EL (cell line): Measurements from ENCODE around the gene E2F4.

Source experiments
- DNase-seq: peaks from one replicate; pipeline ENCODE4 v3.0.0-alpha.2; 2016

The E2F4 gene

DNA sequence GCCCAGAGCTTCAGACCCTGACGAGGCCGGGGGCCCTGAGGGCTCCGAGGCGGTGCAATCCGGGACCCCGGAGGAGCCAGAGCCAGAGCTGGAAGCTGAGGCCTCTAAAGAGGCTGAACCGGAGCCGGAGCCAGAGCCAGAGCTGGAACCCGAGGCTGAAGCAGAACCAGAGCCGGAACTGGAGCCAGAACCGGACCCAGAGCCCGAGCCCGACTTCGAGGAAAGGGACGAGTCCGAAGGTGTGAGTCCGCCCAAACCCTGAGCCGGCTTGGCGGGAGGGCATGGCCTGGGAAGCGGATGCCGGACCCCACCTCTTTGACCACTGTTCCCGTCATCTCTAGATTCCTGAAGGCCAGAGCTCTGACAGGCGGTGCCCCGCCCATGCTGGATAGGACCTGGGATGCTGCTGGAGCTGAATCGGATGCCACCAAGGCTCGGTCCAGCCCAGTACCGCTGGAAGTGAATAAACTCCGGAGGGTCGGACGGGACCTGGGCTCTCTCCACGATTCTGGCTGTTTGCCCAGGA lies 17.2 kb upstream of the E2F4 start:
- no peak for DNase-seq

DNA sequence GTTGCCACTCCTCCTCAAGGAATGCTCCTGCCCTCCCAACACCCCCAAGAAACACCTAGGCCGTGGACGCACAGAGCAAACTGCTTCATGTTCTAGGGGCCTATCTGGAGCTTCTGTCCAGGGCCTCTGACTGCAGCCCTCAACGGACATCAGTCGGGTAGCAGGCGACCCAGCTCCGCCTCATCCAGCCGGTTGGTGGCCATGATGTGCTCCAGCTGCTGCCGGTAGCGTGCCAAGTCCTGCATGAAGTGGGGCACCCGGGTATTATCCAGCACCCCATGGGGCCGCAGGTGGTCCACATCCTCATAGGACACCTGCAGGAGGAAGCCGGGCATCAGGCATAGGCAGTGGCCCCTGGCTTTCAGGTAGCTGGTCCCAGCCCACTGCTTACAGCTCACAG lies 15.3 kb upstream of the E2F4 start:
- DNase-seq, result no peak

DNA sequence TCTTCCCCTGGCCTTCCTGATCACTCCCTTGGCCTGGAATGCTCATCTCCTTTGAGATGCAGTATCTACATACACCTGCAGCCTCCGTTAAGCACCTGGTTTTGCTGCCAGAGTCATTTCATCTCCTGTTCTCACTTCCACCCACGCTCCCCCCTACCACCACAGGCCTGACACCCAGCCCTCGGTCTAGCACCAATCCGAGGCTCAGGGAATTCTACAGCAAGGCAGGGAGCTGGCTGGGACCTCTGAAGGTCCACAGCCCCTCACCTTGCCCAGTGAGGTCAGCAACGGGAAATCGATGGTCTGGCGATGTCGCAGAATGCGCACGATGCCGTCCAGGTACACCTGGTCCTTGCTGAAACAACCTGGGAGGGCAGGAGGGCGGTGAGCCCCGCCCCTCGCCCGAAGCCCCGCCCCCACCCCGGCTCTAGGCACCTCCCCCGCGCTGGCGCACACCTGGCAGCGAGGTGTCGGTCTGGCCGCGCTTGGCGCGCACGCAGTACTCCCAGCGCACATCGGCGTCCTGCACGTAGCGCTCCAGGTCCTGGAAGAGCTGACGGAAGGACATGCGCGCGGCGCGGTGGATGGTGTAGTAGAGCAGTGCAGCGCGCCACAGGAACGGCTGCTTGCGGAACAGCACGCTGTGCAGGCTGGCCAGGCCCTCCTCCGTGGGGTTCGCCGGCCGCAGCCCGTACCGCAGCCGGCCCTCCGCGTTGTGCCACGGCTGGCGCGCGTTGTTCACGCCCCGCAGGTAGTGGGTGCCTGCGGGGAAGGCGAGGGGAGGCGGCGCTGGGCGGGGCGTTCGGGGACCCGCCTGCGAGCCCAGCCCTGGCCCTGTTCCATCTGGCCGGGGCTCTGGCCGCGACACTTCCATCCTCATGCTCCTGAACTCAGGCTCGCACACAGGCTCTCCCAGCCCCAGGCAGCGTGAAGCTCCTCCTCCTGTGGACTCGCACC lies 13.9 kb upstream of the E2F4 start:
- peak; percentile 46 for DNase-seq

DNA sequence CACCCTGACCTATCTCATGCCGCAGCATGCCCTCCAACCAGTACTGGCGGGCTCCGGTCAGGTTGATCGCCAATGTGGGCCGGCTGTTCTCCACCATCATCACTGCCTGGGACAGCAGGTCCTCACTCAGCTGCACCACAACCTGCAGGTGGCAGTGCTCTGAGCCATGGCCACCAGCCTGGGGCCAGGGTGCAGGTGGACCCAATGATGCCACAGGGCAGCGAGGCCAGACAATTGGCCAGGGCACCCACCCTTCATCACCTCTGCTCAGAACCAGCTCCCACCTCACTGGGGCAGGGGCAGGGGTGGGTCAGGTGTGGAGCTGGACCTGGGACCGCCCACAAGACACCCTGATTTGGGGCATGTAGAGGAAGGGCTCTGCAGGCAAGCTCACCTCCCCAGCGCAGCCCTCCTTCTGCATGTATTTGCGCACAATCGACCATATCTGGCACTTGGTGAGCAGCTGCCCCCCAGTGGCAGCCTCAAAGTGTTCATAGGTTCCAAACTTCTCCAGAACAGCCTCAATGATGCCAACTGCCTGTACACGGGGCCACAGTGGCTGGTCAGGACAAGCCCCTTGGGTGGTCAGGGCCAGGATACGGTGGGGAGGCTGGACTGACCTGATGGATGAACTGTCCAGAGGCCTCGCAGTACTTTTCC lies 12.4 kb upstream of the E2F4 start:
- no peak for DNase-seq

DNA sequence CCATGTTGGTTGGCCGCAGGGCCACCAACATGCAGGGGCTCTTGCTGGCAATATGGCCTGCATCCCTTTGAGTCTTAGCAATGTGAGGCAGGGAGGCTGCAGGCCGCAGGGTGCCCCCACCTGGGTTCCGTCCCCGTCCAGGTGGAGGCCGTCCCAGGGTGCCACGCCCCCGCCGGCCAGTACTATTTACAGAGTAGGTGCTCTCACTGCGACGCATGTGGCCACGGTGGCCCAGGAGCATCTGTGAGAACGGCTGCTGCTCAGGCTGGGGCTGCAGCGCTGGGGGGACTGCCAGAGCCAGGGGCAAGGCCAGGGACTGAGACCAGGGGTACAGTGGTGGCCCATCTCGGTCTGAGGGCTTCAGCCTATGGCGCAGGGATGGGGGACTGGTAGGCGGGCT lies 11.8 kb upstream of the E2F4 start:
- no peak for DNase-seq

DNA sequence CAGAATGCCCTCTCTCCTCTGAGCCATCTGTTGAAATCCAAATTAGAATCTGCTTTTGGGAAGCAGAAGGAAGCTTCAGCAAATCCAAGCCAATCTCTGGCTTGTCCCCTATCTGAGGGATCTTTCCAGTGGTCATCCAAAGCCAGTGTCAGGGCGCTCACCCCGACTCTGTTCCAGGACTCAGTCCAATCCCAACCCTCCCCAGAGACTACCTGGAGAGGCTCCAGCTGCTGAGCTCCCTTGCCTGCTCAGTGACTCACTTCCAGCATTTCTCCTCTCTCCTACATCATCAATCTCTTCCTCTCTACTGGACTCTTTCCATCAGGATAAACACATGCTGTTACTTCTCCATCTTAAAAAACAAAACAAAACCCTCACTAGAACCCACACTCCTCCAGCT lies 10.6 kb upstream of the E2F4 start:
- DNase-seq, result peak; percentile 76

DNA sequence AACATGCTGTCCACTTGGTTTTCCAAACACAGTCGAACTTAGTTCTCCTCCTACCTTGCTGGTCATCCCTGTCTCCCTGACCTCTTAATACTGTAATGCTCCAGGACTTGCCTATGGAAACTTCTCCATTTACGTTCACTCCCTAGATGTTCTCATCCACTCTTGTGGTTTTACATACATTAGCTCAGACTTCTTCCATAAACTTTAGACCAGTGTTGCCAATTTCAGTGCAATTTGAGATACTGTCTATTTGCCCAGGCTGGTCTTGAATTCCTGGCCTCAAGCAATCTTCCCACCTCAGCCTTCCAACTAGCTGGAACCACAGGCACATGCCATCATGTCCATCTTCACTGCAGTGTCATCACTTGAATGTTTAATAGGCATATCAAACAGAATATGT lies 9.7 kb upstream of the E2F4 start:
- DNase-seq, result no peak

DNA sequence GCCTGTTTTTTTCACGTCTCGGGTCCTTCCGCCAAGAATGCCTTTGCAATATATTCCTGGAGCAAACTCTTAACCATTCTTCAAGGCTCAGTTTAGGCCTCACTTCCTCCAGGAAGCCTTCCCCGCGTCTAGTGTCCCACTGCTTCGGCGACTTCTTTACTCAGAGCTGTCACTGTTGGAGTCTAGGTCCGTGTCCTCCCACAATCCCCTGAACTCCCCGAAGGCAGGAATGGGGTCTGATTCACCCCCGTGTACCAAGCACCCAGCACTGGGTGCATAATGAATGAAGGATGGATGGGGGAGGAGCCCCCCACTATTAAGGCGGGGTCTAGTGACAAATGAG lies 8.7 kb upstream of the E2F4 start:
- DNase-seq, result no peak

DNA sequence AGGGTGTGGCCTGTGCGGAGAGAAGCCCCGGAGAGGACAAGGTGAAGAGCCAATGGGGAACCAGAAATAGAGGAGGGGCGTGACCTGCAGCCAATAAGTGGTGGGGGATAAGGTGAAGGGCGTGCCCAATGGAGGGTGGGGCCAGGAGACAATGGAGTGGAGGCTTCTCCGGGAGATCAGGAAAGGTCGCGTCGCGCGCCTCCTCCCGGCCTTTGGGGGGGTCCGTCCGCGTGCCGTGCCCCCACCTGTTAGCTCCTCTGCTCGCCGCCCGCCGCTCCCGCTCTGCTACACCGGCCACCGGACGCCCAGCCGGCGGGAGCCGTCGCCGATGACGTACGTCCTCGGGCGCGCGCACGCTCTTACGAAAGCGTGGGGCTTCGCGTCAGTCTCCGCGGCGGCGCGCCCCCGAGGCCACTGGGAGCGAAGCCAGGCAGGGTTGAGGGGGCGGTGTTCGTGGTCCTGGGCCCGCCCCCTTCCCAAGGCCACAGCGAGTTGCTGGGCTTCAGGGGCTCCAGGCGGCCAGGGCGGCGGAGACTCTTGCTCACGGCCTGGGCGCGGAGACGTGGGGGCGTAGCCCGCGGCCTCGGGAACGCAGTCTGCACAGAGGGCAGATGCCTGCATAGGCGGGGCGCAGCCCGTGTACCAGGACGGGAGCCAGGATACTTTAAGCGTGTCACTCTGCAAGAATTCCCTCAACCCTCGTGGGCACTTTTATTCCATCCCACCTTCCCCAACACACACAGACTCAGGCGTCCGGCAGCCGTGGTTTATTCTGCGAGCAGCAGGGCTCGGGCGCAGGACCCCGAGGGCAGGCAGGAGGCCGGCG lies 8.1 kb upstream of the E2F4 start, which contains the start of gene MATCAP1:
MATCAP1 (minus strand) TSS at position 337 of the 826 bp plus-strand sequence. CDS start 3,353 bp downstream, outside the sequence.
- DNase-seq, result peak; percentile 99

DNA sequence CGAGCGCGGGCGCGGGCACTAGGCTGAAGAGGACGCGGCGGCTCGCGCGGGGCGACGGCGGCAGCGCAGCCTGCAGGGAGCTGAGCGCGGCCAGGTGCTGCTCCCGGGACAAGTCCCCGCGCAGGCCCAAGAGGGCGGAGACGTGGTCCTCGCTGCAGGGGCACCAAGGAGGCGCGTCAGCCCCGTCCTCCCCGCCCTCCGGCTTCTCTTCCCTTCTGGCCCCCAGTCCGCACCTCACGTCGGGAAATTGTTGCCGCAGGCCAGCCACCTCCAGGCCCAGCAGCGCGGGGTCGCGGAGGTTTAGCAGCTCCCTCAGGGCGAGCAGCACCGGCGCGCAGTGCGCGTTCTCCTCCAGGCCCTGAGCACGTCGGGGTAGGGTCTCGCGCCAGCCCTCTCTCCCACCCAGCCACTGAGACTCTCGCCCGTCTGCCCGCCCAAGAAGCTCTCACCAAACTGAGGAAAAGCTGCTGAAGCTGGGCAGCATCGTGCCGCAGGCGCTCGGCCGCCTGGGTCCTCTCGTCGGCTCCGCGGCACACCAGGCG lies 7.4 kb upstream of the E2F4 start:
- no peak for DNase-seq

DNA sequence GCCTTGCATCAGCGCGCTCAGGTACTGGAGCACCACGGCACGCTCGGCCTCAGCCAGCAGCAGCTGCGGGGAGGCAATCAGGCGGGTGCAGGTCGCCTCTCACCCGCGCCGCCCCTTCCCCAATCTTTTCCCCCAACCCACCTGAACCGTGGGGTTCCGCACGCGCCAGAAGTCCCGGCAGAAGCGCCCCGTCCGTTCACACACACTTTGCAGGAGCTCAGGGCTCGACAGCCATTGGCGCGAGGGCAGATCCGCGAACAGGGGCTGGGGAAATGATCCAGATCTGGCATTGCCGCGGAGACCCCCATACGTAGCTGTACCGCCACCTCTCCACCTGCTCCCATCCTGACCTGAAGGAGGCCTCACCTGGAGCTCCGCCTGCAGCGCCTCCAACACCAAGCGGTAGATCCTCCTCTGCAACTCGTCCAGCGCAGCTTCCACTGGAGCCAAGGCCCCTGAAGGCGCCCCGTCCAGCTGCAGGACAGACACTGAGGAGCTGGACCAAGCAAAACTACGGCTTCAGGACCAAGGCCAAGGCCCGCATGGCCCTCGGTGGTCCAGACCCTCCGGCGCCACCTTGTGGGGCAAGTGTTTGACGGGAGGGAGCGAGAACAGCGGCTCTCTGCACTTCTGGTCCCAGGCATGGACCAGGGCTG lies 6.8 kb upstream of the E2F4 start:
- DNase-seq, result peak; percentile 93

DNA sequence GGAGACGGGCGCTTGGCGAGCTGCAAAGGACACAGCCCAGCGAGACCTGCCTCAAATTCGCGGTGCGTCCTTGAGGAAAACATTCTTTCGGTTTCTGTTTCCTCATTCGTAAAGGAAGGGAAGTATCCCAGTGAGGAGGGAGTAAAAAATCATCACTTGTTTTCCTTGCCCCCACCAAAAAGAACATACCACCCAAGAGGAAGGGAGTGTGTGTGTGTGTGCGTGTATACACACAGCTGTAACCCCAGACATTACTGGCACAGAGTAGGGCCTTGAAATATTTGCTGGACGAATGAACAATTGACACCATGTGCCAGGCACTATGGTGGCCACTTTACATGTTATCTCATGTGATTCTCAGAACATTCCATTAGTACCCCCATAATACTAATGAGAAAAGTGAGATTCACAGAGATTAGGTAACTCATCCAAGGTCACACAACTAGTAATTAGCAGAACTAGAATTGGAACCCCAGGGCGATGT lies 6.3 kb upstream of the E2F4 start:
- DNase-seq, result no peak

DNA sequence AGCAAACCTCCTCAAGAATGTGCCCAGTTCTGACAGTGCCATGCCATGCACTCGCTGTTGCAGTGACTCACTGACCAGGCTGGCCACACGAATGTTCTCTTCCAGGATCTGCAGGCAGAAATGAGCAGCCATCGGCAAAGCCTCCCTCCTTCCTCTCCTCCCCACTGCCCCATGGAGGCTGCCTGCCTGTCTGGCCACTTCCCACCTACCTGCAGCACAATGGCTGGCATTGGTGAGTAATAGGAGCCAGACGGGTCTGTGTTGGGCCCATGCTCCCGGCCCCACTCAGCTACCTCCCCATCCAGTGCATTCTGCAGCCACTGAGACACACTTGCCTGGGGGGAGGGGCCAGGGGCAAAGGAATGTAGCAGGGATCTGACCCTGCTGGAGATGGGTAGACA lies 5.4 kb upstream of the E2F4 start:
- peak; percentile 72 for DNase-seq

DNA sequence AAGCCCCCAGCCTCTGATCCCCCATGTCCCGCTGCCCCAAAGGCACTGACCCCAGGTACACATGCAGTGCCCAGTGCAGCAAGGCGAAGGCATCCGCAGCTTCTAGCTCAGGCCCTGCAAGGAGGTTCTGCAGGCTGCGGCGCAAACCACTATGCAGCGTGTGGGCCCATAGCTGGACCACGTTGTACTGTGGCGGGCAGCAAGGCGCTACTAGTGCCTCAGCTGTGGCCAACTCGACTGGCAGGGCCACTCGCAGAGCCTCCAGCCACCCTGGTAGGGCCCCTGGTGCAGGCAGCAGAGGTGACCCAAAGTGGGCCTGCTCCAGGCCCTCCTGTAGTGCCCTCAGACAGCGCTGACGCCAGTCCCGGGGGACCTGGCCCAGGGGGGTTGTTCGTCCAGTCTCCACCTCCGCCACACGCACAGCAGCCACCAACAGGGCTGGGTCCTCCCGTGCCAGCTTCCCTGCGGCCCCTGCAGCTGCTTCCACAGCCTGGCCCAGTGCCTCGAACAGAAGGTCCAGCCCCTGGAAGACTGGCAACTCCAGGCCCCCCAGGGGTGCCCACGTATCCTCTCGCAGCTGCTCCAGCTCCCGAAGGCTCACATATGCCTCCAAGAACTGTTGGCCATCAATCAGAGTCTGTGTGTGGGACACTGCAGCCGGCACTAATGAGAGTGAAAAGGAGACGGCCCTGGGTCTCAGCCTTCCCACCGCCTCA lies 4.6 kb upstream of the E2F4 start:
- no peak for DNase-seq

DNA sequence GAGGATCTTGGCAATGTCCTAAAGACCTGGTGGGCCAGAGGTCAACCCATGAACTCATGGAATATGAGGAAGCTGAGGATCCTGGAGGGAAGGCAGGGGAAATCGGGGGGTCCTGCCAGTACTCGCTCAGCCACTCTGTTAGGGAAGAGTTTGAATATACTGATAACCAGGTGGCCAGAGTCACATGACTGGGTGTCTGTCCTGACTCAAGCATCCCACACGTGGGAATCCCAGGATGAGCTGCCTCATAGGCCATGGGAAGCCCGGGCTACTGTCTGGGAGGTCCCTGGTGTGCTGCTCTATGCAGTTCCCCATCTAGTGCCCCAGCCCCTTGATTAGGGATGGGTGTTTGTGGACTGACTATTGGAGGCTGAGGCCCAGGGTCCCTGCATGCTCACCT lies 3.6 kb upstream of the E2F4 start:
- no peak for DNase-seq

DNA sequence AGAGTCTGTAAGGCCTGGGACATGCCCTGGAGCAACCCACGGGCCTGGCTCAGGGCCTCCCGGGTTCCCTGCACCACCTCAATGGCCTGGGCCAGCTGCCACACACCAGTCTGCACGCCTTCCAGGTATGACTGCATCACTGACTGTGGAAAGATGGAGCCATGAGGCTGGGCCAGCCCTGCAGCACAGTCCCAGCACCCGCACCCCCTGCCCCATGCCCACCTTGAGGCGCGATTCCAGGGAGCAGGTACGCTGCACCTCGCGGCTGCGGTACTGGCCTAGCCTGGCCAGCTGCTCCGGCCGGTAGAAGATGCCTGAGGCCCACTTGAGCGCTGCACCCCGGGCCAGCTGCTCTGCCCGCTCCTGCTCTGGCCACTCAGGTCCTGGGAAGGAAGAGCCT lies 3.2 kb upstream of the E2F4 start:
- no peak for DNase-seq

DNA sequence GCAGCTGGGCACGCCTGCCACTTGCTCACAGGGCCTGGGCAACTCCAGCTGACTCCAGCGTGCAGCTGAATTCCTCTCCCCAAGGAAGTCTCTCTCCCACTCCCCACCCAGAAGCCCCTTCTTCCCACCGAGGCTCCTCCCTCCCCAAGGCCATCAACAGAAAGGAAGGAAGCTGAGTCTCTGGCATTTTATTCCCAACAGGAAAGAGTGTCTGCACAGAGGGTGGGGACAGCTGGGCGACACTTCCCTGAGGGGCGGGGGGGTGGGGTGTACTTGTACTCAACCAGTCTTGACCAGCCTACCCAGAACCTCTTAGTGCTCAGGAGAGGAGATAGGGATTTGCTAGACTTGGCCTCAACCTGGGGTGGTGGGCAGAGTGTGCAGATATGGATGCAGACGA lies 1.9 kb upstream of the E2F4 start, which contains the start of gene EXOC3L1:
EXOC3L1 (minus strand) TSS at position 96 of the 400 bp plus-strand sequence. CDS start 460 bp downstream, outside the sequence.
- no peak for DNase-seq

DNA sequence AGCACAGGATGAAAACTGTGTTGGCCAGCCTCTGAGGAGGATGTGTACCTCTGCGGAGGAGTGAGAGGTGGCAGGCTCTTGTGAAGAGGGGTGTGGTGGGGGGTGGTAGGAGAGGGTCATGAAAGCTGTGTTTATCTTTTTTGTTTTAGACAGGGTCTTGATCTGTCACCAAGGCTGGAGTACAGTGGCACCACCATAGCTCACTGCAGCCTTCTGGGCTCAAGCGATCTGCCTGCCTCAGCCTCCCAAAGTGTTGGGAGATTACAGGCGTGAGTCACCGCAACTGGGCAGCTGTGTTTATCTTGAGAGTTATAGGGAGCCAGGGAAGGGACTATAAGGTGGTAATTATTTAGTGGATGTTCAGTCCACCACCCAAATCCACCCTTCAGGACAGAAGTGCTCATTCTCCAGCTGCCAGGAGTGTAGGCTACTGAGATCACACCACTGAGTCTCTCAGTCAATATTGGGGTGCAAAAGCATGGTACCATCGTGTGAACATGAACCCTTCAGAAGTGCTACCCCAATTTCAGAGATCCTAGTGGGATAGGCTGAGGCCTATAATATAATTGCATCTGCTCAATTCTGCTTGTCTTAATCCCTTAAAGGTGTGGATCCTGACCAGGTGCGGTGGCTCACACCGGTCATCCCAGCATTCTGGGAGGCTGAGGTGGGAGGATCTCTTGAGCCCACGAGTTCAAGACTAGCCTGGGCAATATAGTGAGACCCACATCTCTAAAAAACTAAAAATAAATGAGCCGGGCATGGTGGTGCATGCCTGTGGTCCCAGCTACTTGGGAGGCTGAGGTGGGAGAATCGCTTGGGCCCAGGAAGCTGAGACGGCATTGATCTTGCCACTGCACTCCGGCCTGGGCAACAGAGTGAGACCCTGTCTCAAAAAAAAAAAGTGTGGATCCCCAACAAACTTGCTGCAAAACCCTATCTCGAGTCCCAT lies 1.2 kb upstream of the E2F4 start:
- DNase-seq, result peak; percentile 45

DNA sequence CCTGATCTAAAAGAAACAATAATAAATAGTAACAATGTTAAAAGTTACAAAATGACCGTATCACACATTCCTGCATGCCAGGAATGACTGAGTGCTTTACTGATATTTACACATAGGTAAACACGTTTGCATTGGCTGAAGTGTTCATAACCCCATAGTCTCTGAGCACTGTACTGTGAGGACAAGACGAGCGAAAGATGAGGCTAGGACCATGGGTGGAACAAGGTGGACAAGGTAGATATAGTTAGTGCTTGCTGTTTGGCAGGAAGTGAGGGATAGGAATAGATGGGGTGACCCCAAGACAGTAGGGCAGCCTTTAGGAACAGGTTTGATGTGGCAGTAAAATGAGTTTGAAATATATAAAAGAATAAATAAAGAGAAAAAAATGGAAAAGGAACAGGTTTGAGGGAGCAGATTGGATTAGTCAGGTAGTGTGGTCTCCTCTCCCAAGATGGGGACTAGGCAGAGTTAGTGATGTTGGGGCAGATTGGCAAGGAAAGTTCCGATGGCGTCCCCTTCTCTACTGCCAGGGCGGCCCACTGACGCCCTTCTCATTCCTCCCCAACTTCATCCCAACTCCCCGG lies 452 bp upstream of the E2F4 start:
- no peak for DNase-seq
